ENCODE data around the gene SLC16A5.
A peak's percentile ranks its signal among the peaks of the same experiment; 100 is the strongest.
"Not testable (repeated sequence)": the region's sequence is repeated elsewhere in the genome, so short reads cannot be mapped to it uniquely, and the experiment has no call there.

SLC16A5 gene

DNA sequence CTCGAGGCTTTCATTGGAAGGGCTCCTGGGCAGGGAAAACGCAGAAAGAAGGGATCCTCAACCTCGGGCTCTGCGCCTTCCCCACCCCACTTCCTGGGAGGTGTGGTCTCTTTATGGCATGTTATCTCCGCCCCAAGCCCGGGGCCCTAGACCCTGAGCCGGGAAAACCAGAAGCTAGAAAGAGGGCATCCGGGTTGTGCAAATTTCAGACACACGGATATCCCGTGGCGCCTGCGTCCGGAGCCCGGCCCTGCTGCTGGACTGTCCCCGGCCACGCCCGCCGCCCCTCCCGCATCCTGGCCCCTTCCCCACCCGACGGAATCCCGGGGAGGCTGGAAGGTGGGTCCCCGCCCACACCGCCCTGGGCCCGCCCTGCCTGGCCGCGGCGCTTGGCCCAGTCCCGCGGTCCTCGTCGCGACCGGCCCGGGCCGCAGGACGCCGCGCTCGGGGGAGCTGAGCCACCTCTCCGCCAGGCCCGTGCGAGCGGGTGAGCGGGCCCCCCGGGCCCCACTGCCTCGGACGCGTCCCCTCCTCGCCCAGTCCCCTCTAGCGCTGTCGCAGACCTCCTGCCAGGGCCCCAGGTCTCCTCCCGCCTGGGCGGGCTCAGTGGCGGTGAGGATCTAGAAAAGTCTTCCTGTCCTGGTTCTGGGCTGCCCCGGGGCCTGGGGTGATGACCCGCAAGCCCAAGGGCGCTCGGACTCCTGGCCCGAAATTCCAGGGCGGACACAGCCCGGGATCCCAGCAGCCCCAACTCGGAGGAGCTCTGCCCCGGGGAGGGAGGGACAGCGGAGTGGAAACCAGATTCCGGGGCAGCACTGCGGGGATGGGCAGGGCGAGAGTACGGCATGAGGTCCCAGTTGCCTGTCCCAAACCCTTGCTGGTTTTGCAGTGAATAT lies at the start of gene SLC16A5:
Gene SLC16A5 (plus strand): TSS at position 397 of the 896 bp plus-strand sequence. CDS start 5,683 bp downstream, outside the sequence.
- peak; percentile 56 for DNase-seq

- no peak for DNase-seq
Measured at GRCh38 chr17:75039238-75039637, 48.5 kb upstream of the SLC16A5 start.

GRCh38 chr17:75041656-75042280 lies 46.0 kb upstream of the SLC16A5 start:
- DNase-seq: no peak

DNA sequence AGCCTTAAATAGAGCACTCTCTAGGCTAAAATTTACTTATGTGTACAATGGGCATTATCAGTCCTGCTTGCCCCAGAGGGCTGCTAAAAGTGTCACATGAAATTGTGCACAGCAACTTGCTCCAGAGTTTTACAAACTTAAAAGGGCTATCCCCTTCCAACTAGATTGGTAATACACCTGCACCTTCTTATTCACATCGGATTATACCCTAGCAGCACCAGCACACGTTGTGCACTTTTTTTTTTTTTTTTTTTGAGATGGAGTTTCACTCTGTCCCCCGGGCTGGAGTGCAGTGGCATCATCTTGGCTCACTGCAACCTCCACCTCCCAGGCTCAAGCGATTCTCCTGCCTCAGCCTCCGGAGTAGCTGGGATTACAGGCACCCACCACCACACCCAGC lies 44.0 kb upstream of the SLC16A5 start:
- DNase-seq: not testable (repeated sequence)

DNA sequence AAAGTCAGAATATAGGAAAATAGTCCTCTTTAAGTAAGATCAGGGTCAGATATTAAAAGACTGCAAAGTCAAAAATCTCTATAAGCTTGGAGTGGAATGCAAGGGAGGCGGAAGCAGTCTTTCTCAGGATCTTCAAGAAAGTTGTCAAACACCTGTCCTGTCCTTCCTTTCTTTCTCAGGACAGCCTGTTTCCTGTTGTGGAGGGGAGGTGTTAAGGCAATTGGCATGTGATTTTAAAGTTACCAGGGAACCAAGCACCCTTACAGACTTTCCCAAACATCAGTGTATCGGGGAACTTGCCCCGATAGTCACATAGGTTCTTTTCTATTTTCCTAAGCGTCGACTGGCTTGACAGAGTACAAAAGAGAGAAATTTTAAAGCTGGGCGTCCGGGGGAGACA lies 43.0 kb upstream of the SLC16A5 start:
- no peak for DNase-seq

GRCh38 chr17:75045946-75046406 lies 41.8 kb upstream of the SLC16A5 start:
- not testable (repeated sequence) for DNase-seq

GRCh38 chr17:75046407-75047289 lies 41.1 kb upstream of the SLC16A5 start, which contains the start of the genes ATP5PD and KCTD2:
Gene ATP5PD (minus strand): TSS chr17:75046969. CDS start chr17:75042650, 4,319 bp downstream.
Gene KCTD2 (plus strand): TSS chr17:75047225. CDS start chr17:75047251, 26 bp downstream.
- peak; percentile 95 for DNase-seq

DNA sequence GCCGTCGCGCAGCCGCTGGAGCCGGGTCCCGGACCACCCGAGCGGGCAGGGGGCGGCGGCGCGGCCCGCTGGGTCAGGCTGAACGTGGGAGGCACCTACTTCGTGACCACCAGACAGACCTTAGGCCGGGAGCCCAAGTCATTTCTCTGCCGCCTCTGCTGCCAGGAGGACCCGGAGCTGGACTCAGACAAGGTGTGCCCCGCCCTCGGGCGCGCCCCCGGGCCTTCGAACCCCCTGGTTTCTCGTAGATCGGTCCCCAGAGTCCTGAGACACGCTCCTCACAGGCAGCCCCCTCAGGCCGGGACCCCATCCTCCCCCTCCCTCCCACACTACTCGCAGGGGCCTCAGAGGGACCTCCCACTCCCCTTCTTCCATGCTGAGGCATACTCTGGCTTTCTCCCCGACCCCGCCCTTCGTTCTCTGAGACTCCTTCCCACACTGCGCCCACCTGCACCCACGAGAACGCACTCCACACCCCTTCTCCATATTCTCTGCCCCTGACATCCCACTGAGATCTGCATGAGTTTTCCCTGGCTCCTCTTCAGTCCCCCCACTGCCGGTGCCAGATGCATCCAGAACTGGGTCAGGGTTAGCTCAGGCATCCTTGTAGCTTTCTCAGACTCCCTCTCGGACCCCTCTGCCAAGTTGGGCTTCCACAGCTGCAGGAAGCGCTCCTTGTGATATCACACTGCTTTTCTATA lies 40.2 kb upstream of the SLC16A5 start:
- peak; percentile 50 for DNase-seq

- DNase-seq: no peak
Measured at GRCh38 chr17:75048249-75048878, 39.4 kb upstream of the SLC16A5 start.

DNA sequence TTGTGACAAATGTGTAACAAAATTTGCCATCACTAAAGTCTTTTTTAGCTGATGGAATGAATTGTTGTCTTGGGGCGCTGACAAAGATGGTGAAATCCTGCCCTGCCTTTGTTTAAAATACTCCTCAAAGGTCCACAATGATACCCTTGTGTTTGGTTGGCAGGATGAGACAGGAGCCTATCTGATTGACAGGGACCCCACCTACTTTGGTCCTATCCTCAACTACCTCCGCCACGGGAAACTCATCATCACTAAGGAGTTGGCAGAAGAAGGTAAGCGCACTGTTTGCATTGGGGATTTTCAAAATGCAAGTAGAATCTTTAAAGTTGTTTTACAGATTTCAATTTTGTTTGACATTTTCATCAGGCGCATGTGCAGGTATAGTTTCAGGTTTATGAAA lies 38.7 kb upstream of the SLC16A5 start:
- DNase-seq: no peak

DNA sequence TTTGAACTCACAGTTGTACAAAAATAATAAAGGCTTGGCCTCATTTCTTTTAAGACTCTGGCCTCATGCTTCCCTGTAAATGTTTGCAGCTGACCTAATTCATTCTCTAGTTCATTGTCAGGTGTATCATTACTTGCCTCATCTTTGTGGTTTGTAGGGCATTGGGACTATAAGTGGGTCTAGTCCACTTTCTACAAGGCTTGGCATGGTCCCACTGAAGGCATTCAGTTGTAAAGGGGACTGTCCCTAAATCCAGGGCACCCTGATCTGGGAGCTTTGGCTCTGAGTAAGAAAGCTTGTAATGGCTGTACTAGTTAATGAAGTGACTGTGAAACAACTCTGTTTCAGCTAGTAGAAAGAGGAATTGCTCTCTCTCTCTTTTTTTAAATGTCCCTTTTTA lies 38.0 kb upstream of the SLC16A5 start:
- DNase-seq: no peak

GRCh38 chr17:75051941-75052340 lies 35.8 kb upstream of the SLC16A5 start:
- DNase-seq: no peak

DNA sequence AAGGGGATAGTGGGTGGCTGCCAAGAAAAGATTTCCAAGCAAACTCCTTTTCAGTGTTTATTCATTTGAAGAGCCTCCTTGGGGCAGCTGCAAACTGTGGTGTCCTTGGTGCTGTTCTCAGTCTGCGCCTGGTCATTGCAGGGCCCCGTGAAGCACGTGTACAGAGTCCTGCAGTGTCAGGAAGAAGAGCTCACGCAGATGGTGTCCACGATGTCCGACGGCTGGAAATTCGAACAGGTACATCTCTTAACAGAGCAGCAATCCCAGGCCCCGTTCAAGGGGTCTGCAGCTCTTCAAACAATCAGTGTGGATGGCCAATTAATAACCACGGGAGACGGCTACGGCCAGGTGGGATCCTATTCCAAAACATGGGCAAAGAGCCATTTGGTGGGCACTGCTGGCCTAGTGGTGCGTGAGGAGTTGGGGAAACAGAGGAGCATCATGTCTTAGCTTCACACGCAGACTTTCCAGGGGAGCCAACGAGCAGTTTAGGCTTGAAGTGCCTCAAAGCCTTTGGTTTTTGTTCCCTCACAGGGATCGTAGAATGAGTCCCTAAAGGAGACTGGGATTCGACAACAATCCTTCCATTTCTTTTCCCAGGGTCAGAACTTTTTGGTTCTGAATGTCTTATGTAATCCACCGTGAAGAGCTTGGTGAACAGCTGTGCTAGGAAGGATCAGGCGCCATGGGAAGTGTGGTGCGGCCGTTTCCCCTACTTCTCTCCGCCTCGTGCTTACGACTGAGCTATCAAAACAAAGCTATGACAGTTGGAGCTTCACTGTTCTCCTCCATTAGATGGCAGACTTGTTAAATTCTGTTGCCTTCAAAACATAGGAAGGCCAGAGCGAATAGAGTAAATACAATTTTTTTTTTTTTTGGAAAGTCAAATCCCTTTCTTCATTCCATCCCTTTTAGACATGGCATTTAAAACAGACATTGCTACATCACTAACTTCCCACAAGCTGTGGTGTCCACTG lies 28.1 kb upstream of the SLC16A5 start:
- DNase-seq: no peak

- no peak for DNase-seq
Measured at GRCh38 chr17:75060434-75061054, 27.2 kb upstream of the SLC16A5 start.

DNA sequence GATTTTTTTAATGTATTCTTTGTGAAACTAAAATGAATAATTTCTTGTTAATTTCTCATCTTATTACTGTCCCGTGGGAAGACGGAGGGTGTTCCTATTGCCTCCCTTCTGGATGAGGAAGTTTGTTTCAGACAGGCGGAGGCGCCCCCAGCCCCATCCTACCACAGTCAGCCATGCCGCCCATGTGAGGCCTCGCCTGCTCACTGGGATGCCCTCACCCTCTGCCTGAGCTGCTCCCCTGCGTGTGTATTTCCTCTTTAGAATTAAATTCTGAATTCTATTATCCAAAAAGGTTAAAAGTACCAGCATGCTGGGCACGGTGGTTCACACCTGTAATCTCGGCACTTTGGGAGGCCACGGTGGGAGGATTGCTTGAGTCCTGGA lies 26.7 kb upstream of the SLC16A5 start:
- no peak for DNase-seq

DNA sequence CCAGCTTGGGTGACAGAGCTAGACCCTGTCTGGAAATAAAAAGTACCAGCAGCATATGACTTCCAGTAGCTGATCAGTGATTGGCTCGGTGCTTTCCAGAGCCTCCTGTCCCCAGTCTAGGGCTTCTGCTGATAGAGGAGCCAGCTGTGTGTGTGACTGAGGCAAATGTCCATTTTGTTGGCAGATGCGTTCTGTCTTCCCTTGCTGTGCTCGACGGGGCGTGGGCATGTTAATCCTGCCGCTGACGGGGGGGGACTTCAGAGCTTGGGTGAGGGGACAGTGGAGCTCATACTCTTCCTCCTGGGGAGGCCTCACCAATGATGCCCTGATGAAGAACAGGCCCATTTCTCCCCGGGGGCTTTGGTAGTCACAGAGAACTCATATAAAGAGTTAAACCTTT lies 26.1 kb upstream of the SLC16A5 start:
- no peak for DNase-seq

GRCh38 chr17:75063201-75063600 lies 24.6 kb upstream of the SLC16A5 start:
- DNase-seq: no peak

DNA sequence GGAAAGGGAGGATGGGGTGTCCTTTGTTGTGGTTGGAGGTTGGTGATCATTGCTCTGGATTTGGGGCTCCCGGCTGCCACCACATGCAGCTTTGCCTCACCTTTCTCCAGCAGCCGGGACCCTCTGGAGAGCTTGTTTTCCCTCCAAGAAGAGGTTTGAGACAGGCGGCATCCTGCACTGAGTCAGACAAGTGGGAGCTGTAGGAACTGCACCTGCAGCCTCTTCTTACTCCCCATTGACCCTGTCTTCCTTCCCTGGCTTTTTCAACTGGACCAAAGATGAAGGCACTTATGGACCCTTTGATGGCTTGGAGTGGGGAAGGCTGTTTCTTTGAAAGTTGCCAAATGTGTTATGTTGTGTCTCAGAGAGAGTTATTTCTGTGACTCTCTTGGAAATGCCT lies 24.1 kb upstream of the SLC16A5 start:
- no peak for DNase-seq

GRCh38 chr17:75064040-75064439 lies 23.7 kb upstream of the SLC16A5 start:
- no peak for DNase-seq

- no peak for DNase-seq
Measured at GRCh38 chr17:75064460-75064859, 23.3 kb upstream of the SLC16A5 start.
